Heart left ventricle (tissue), 16 donors: Measurements from ENCODE around the gene SLTM. TPM values are rescaled to one million over a fixed set of nuclear protein-coding genes. Genes with fewer than 3 reads are reported as not detected.
"Not testable (repeated sequence)": the region's sequence is repeated elsewhere in the genome, so short reads cannot be mapped to it uniquely, and the experiment has no call there.

Experiments
- ATAC-seq, 4 donors: fragments of 200-7000 bp; cut with Tn5 transposase; one replicate each; pipeline ENCODE4 v1.9.1; 2020 to 2022; ENCODE audit warnings: moderate library complexity in 4 of 4, mild to moderate bottlenecking in 3 of 4, moderate number of reproducible peaks in 1 of 4
- DNase-seq, 5 donors: peaks; one replicate each; pipeline ENCODE4 v3.0.0-alpha.2; 2020
- H3K27ac ChIP-seq, 12 donors: fragments of 200-600 bp; sonication (generic) in 4 of 12; one replicate each; pipeline versions ENCODE4 v1.5.0 to v1.8.0; 2016 to 2022; ENCODE audit warnings: mild to moderate bottlenecking in 2 of 12
- H3K27me3 ChIP-seq, 9 donors: fragments of 200-600 bp; sonication (generic) in 2 of 9; one replicate each; pipeline versions ENCODE4 v1.5.1 to v1.8.0; 2016 to 2022; ENCODE audit warnings: mild to moderate bottlenecking in 3 of 9
- H3K36me3 ChIP-seq, 9 donors: fragments of 200-600 bp; sonication (generic) in 2 of 9; one replicate each; pipeline versions ENCODE4 v1.5.0 to v1.8.0; 2018 to 2022; ENCODE audit warnings: mild to moderate bottlenecking in 2 of 9
- H3K4me1 ChIP-seq, 12 donors: fragments of 200-600 bp; sonication (generic) in 4 of 12; one replicate each; pipeline versions ENCODE4 v1.5.0 to v1.8.0; 2016 to 2022; ENCODE audit warnings: mild to moderate bottlenecking in 3 of 12
- H3K4me3 ChIP-seq, 12 donors: fragments of 200-600 bp; sonication (generic) in 4 of 12; one replicate each; pipeline versions ENCODE4 v1.5.0 to v1.8.0; 2017 to 2022; ENCODE audit warnings: mild to moderate bottlenecking in 9 of 12, moderate library complexity in 4 of 12
- H3K9me3 ChIP-seq, 12 donors: fragments of 200-600 bp; sonication (generic) in 4 of 12; one replicate each; pipeline versions ENCODE4 v1.5.0 to v1.8.0; 2016 to 2022; ENCODE audit warnings: mild to moderate bottlenecking in 1 of 12
- CTCF ChIP-seq, 12 donors: fragments of 200-600 bp; sonication (generic) in 4 of 12; IDR thresholded peaks; one replicate each; pipeline versions ENCODE4 v1.5.0 to v1.8.0; 2018 to 2022; ENCODE audit warnings: antibody characterized with exemption in 12 of 12, mild to moderate bottlenecking in 5 of 12
- POLR2A ChIP-seq, 2 donors: fragments of 450-650 bp; IDR thresholded peaks; one replicate each; pipeline ENCODE4 v1.6.1; 2017; ENCODE audit warnings: antibody characterized with exemption in 2 of 2, mild to moderate bottlenecking in 2 of 2, moderate library complexity in 2 of 2
- WGBS, 4 donors: extraction: QIAGEN DNeasy Blood & Tissue Kit in 2 of 4; methylation state at CpG; one replicate each; pipeline versions ENCODE4 v1.1.5 to v1.1.7; 2013 to 2018; 5-methylcytosine and 5-hydroxymethylcytosine counted together
- intact Hi-C, 10 donors: fragments of 100-400 bp; cut with DNase I; formaldehyde crosslinking; loops; one replicate each; pipeline versions ENCODE4 v1.11.1 to v1.14.2; 2022
- polyA plus RNA-seq, 2 donors: library from polyadenylated mRNA; stranded (reverse); fragments of 200-250 nt; gene quantifications; one replicate each; pipeline ENCODE4 v1.2.3, GENCODE V29; 2013
- total RNA-seq, 9 donors: library from RNA; depleted of rRNA in 2 of 9; stranded (reverse); fragments of >200 nt in 2 of 9; fragmentation: NEBNext Ultra II Directional in 3 of 9; extraction: Animal tissue kit (Norgen Biotek cat#: 25700) in 3 of 9; gene quantifications; one replicate each; pipeline versions ENCODE4 v1.1.0 to v1.2.4, GENCODE V29; 2016 to 2023
- donor health status: ischemic (EF 13 %, LVEDD 7.1; RV severe dilation, severe dysfunction).
- donor health status: healthy with polysubstance abuse.
- donor health status: DM: no; HTN: yes; CAD: no.
- donor health status: DM: no; HTN: no; CAD: no.
- donor health status: ischemic (EF 25% LVEDD 6.9; RV normal size, moderate dysfunction).
- donor health status: ischemic (EF 25% LVEDD 5.7; RV mildly dilated, moderate dysfunction).
- donor health status: healthy.
- donor health status: DM: yes; HTN: yes; CAD: no.
- donor health status: ischemic (EF 35%, LVEDD 5.7; RV mildly dilated, moderate dysfunction).
- donor health status: nonischemic (EF 11% LVEDD 7.7; RV severe dilation, severe dysfunction).
- donor health status: DM: yes; HTN: yes; CAD: no.
- donor health status: PGD.
- donor health status: ischemic (EF 29% LVEDD 5.4; RV normal size, mild dysfunction).
- donor health status: nonischemic (EF 23%, LVEDD 6.1; RV moderate dilation, normal function).

Gene SLTM
- total and polyA plus RNA-seq, 11 donors = 41.9 to 68.2 (median 48.1) TPM

- Histone ChIP-seq H3K4me1 (peaks cover 0 to 5% (median 0%) of the 10 kb centered on the region in 12 donors), H3K4me3 (no peak overlapping the region), H3K27me3 (no peaks in the 10 kb centered on the region), H3K27ac (no peak overlapping the region), H3K36me3 (peaks cover 3 to 100% (median 98%) of the 10 kb centered on the region in 9 donors), H3K9me3 (no peaks in the 10 kb centered on the region)
- no peak for DNase-seq
- TF ChIP-seq CTCF (IDR thresholded peaks at IDR 0.05) (no peak), POLR2A (IDR thresholded peaks at IDR 0.05) (no peak)
- no peak for ATAC-seq
- 91 to 95% (median 94%) methylated on average over 12 of the region's 12 CpGs for WGBS, 4 donors
- intact Hi-C loops = no loop called here
Measured at GRCh38 chr15:58886921-58887320, 46.6 kb downstream of the SLTM start.

GRCh38 chr15:58883926-58884325 lies 49.6 kb downstream of the SLTM start:
- H3K4me1 ChIP-seq, DNase-seq, H3K4me3 ChIP-seq, H3K9me3 ChIP-seq, H3K27ac ChIP-seq, intact Hi-C loops, ATAC-seq, H3K27me3 ChIP-seq: not testable (repeated sequence)
- 91 to 98% (median 95%) methylated on average over 3 of the region's 3 CpGs for WGBS, 4 donors
- H3K36me3 ChIP-seq = peaks cover 3 to 100% (median 98%) of the 10 kb centered on the region in 9 donors

- H3K27ac ChIP-seq = no peak overlapping the region
- TF ChIP-seq POLR2A (IDR thresholded peaks at IDR 0.05) (no peak), CTCF (IDR thresholded peaks at IDR 0.05) (no peak)
- no peak overlapping the region for H3K4me3 ChIP-seq
- no peaks in the 10 kb centered on the region for H3K9me3 ChIP-seq
- no peaks in the 10 kb centered on the region for H3K4me1 ChIP-seq
- whole genome bisulfite sequencing, 4 donors = 63 to 77% (median 74%) methylated on average over 4 of the region's 4 CpGs
- no peak for DNase-seq
- H3K36me3 ChIP-seq = peaks cover 3 to 100% (median 97%) of the 10 kb centered on the region in 9 donors
- intact Hi-C loops = no loop called here
- no peaks in the 10 kb centered on the region for H3K27me3 ChIP-seq
- ATAC-seq = no peak
Measured at GRCh38 chr15:58882243-58882642, 51.2 kb downstream of the SLTM start.

- intact Hi-C loops = no loop called here
- TF ChIP-seq POLR2A (IDR thresholded peaks at IDR 0.05) (no peak), CTCF (IDR thresholded peaks at IDR 0.05) (no peak)
- ATAC-seq = no peak
- Histone ChIP-seq H3K27me3 (no peaks in the 10 kb centered on the region), H3K36me3 (peaks cover 3 to 92% (median 86%) of the 10 kb centered on the region in 9 donors), H3K27ac (no peak overlapping the region), H3K4me1 (no peaks in the 10 kb centered on the region), H3K9me3 (no peaks in the 10 kb centered on the region), H3K4me3 (no peak overlapping the region)
- 88 to 93% (median 90%) methylated on average over 3 of the region's 3 CpGs for WGBS, 4 donors
- DNase-seq = no peak
Measured at GRCh38 chr15:58880320-58880719, 53.2 kb downstream of the SLTM start.
